Esophagus muscularis mucosa (tissue), 3 donors: Measurements from ENCODE around the gene TYR.

Source experiments
- POLR2AphosphoS5 ChIP-seq, 2 donors: sonication (generic); formaldehyde crosslinking; IDR thresholded peaks; one replicate each; pipeline ENCODE4 v1.6.1; 2017; ENCODE audit warnings: antibody characterized with exemption in 2 of 2
- TF ChIP-seq, protein P1 (sequence below), 3 experiments: fragments of 200-600 bp in 2 of 3; fragments of 450-650 bp in 1 of 3; sonication (generic) in 2 of 3; IDR thresholded peaks; one replicate each; pipeline ENCODE4 v1.5.1; 2017 to 2019; ENCODE audit warnings: antibody characterized with exemption in 3 of 3, mild to moderate bottlenecking in 2 of 3, moderate library complexity in 1 of 3

- TF ChIP-seq POLR2AphosphoS5 (IDR thresholded peaks at IDR 0.05): no peak
- TF ChIP-seq, protein P1, sequence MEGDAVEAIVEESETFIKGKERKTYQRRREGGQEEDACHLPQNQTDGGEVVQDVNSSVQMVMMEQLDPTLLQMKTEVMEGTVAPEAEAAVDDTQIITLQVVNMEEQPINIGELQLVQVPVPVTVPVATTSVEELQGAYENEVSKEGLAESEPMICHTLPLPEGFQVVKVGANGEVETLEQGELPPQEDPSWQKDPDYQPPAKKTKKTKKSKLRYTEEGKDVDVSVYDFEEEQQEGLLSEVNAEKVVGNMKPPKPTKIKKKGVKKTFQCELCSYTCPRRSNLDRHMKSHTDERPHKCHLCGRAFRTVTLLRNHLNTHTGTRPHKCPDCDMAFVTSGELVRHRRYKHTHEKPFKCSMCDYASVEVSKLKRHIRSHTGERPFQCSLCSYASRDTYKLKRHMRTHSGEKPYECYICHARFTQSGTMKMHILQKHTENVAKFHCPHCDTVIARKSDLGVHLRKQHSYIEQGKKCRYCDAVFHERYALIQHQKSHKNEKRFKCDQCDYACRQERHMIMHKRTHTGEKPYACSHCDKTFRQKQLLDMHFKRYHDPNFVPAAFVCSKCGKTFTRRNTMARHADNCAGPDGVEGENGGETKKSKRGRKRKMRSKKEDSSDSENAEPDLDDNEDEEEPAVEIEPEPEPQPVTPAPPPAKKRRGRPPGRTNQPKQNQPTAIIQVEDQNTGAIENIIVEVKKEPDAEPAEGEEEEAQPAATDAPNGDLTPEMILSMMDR (IDR thresholded peaks at IDR 0.05): no peak
Observed at GRCh38 chr11:89235083-89235482, 57.4 kb downstream of the TYR start.
